Smooth muscle cell (in vitro differentiated cells): ENCODE data around the gene PEBP1. TPM values are rescaled to one million over a fixed set of nuclear protein-coding genes. Genes with fewer than 3 reads are reported as not detected.

Experiments used
- DNase-seq: peaks from one replicate; lab custom pipeline; 2025; ENCODE audit not compliant: unreplicated experiment; lab: John Stamatoyannopoulos, UW
- H2AFZ ChIP-seq: fragments of 200-600 bp; sonication (generic); 2 replicates; pipeline ENCODE4 v1.6.0; 2016; ENCODE audit warnings: antibody characterized with exemption, low read depth, mild to moderate bottlenecking
- H3F3A ChIP-seq: fragments of 200-600 bp; sonication (generic); 2 replicates; pipeline ENCODE4 v1.6.0; 2017; ENCODE audit warnings: antibody characterized with exemption, low read depth
- H3K27ac ChIP-seq: fragments of 200-600 bp; sonication (generic); 2 replicates; pipeline ENCODE4 v1.5.1; 2016; ENCODE audit warnings: low read depth, mild to moderate bottlenecking
- H3K27me3 ChIP-seq: fragments of 200-600 bp; sonication (generic); 2 replicates; pipeline ENCODE4 v1.6.1; 2016; ENCODE audit warnings: low read depth, mild to moderate bottlenecking
- H3K36me3 ChIP-seq: fragments of 200-600 bp; sonication (generic); 2 replicates; pipeline ENCODE4 v1.5.1; 2016; ENCODE audit warnings: low read depth
- H3K4me1 ChIP-seq: fragments of 200-600 bp; sonication (generic); 2 replicates; pipeline ENCODE4 v1.5.1; 2016; ENCODE audit warnings: low read depth
- H3K4me2 ChIP-seq: fragments of 200-600 bp; sonication (generic); 2 replicates; pipeline ENCODE4 v1.6.0; 2016; ENCODE audit warnings: mild to moderate bottlenecking
- H3K4me3 ChIP-seq: fragments of 200-600 bp; sonication (generic); 2 replicates; pipeline ENCODE4 v1.5.1; 2016; ENCODE audit warnings: mild to moderate bottlenecking
- H3K79me2 ChIP-seq: fragments of 200-600 bp; sonication (generic); 2 replicates; pipeline ENCODE4 v1.6.0; 2016; ENCODE audit warnings: low read depth, mild to moderate bottlenecking
- H3K9ac ChIP-seq: fragments of 200-600 bp; sonication (generic); 2 replicates; pipeline ENCODE4 v1.6.0; 2016; ENCODE audit warnings: low read depth
- H3K9me3 ChIP-seq: fragments of 200-600 bp; sonication (generic); replicated peaks from 2 replicates; pipeline ENCODE4 v1.5.1; 2016; ENCODE audit warnings: low read depth
- H4K20me1 ChIP-seq: fragments of 200-600 bp; sonication (generic); 2 replicates; pipeline ENCODE4 v1.6.0; 2016; ENCODE audit warnings: low read depth
- WGBS: methylation state at CpG from one replicate; pipeline ENCODE4 v1.1.7; 2016; ENCODE audit warnings: low lambda C conversion rate; 5-methylcytosine and 5-hydroxymethylcytosine counted together
- polyA plus RNA-seq: library from polyadenylated mRNA; unstranded; fragments of >200 nt; fragmentation: Nextera tagmentation; extraction: Ambion mirVana; gene quantifications from 2 replicates; pipeline ENCODE4 v1.2.1, GENCODE V29; 2016
- total RNA-seq: library from RNA; depleted of rRNA; stranded (reverse); fragments of >200 nt; gene quantifications from 2 replicates; pipeline ENCODE4 v1.2.3, GENCODE V29; 2014
- TF ChIP-seq, protein P1 (sequence below): fragments of 200-600 bp; sonication (generic); IDR thresholded peaks from 2 replicates; pipeline ENCODE4 v1.5.1; 2017; ENCODE audit warnings: borderline replicate concordance, mild to moderate bottlenecking, antibody characterized with exemption; ENCODE audit not compliant: insufficient read depth, poor library complexity, severe bottlenecking

The PEBP1 gene
- total and polyA plus RNA-seq, 2 experiments from 2014 or later: 118 to 199 TPM

DNA sequence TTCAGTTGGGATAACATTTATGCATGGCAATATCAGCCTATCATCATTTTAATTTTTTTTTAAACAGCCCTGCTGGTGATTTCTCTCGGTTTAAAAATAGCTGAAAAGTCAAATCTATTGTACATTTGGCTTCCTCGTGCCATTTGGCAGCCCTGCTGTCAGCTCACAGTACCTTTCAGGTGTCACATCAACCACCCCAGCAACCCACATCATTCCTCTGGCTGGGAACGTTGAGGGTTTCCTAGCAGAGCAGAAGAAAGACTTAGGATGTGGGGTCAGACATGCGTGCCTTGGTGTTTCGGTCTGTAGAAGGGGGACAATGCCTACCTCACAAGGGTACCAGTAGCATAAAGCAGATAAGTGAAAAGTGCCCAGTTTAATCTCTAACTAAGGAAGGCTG is 15.8 kb downstream of the PEBP1 start:
- WGBS: 93% methylated on average over 5 of the region's 5 CpGs
- no peaks in the 10 kb centered on the region for H3K4me1 ChIP-seq
- H3K27me3 ChIP-seq: no peaks in the 10 kb centered on the region
- H3K27ac ChIP-seq: no peak overlapping the region
- no peaks in the 10 kb centered on the region for H3K79me2 ChIP-seq
- H2AFZ ChIP-seq: no peak overlapping the region
- H3K9me3 ChIP-seq: no peaks in the 10 kb centered on the region
- no peak overlapping the region for H3K9ac ChIP-seq
- no peaks in the 10 kb centered on the region for H3F3A ChIP-seq
- TF ChIP-seq, protein P1, sequence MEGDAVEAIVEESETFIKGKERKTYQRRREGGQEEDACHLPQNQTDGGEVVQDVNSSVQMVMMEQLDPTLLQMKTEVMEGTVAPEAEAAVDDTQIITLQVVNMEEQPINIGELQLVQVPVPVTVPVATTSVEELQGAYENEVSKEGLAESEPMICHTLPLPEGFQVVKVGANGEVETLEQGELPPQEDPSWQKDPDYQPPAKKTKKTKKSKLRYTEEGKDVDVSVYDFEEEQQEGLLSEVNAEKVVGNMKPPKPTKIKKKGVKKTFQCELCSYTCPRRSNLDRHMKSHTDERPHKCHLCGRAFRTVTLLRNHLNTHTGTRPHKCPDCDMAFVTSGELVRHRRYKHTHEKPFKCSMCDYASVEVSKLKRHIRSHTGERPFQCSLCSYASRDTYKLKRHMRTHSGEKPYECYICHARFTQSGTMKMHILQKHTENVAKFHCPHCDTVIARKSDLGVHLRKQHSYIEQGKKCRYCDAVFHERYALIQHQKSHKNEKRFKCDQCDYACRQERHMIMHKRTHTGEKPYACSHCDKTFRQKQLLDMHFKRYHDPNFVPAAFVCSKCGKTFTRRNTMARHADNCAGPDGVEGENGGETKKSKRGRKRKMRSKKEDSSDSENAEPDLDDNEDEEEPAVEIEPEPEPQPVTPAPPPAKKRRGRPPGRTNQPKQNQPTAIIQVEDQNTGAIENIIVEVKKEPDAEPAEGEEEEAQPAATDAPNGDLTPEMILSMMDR: no peak
- H3K4me3 ChIP-seq: no peak overlapping the region
- H4K20me1 ChIP-seq: no peaks in the 10 kb centered on the region
- no peaks in the 10 kb centered on the region for H3K36me3 ChIP-seq
- no peak for DNase-seq
- H3K4me2 ChIP-seq: no peak overlapping the region

DNA sequence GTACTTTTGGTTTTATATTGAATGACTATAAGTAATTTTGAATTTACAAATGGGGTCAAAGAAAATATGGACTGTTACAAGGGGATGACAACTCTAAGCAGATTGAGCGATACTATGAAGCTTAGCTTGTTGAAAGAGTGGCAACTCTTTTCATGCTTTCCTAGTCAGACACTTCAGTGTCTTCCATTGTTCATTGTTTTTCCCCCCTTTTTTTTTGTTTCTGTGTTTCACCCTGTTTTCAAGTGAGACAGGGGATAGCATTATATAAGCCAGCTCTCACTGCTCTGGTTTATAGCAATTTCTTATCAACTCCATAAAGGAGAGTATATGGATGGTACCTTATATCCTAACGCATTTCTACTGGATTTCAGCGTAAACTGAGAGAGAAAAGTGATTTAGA is 24.6 kb downstream of the PEBP1 start:
- no peaks in the 10 kb centered on the region for H3K9me3 ChIP-seq
- no peaks in the 10 kb centered on the region for H3K79me2 ChIP-seq
- H3K9ac ChIP-seq: no peak overlapping the region
- H3K36me3 ChIP-seq: peaks cover 13% of the 10 kb centered on the region
- no peak overlapping the region for H2AFZ ChIP-seq
- no peak for DNase-seq
- H4K20me1 ChIP-seq: no peaks in the 10 kb centered on the region
- 97% methylated on average over 3 of the region's 3 CpGs for WGBS
- H3F3A ChIP-seq: no peaks in the 10 kb centered on the region
- H3K27me3 ChIP-seq: no peaks in the 10 kb centered on the region
- no peak overlapping the region for H3K4me2 ChIP-seq
- H3K27ac ChIP-seq: no peak overlapping the region
- H3K4me3 ChIP-seq: no peak overlapping the region
- H3K4me1 ChIP-seq: no peaks in the 10 kb centered on the region
- TF ChIP-seq, protein P1: no peak

DNA sequence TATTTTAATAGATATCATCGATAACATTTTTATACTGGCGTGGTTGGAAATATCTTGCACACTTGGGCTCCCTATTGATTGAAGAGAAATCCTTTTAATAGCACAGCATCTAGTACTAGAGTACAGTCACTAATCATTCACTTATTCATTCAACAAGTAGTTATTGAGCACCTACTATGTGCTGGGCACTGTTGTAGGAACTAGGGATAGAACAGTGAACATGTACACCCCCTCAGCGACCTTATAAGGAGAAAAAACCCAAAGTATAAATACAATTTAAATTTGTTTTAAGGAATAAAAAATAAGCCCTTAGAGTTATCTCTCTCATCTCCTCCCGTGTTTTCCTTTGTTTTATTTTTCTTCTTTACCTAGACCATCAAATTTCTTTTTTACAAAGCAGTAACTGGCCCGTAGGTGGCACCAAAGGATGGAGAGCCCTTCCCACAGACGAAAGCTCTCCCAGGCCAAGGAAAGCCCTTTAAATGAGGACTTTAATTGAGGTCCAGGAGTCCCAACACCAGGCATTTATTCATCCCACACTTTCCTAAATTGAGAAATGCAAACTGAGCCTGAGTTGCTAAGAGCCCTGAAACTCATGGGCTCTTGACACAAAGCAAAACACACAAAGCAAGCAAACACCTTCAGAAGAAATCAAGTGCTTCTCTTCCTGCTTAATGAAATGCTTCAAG is 29.0 kb downstream of the PEBP1 start:
- Histone ChIP-seq H3K27me3 (no peaks in the 10 kb centered on the region), H3K27ac (no peak overlapping the region), H3K9ac (no peak overlapping the region), H3K36me3 (peaks cover 8% of the 10 kb centered on the region), H3K79me2 (no peaks in the 10 kb centered on the region), H2AFZ (no peak overlapping the region), H3K4me3 (no peak overlapping the region), H3K9me3 (no peaks in the 10 kb centered on the region), H3F3A (no peaks in the 10 kb centered on the region), H3K4me1 (no peaks in the 10 kb centered on the region), H3K4me2 (no peak overlapping the region), H4K20me1 (no peaks in the 10 kb centered on the region)
- no peak for DNase-seq
- WGBS: 43% methylated on average over 6 of the region's 6 CpGs
- TF ChIP-seq, protein P1: peak; percentile 48

DNA sequence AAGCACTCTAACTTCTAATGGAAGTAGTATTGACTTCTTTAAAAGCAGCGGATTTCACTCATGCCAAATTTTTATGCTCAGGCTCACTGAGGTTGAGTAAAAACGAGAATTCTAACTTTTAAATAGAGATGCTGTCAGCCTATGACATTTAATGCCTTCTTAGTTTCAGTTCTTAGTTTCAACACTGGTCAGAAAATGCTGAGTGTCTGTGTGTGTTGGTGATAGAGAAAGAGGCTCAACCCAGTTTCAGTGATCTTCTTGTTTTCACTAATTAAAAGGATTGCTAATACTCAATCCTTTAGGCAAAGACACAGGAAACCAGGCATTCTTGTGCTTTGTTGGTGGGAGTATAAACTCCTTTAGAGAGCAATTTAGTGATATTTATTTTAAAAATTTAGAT is 31.0 kb downstream of the PEBP1 start:
- H3K4me1 ChIP-seq: no peaks in the 10 kb centered on the region
- no peak overlapping the region for H3K9ac ChIP-seq
- no peaks in the 10 kb centered on the region for H3K36me3 ChIP-seq
- no peaks in the 10 kb centered on the region for H3F3A ChIP-seq
- no peak for DNase-seq
- no peaks in the 10 kb centered on the region for H3K79me2 ChIP-seq
- no peaks in the 10 kb centered on the region for H3K9me3 ChIP-seq
- H3K27me3 ChIP-seq: no peaks in the 10 kb centered on the region
- WGBS: 85% methylated on average over 2 of the region's 2 CpGs
- no peaks in the 10 kb centered on the region for H4K20me1 ChIP-seq
- no peak overlapping the region for H3K4me3 ChIP-seq
- no peak overlapping the region for H3K27ac ChIP-seq
- no peak overlapping the region for H3K4me2 ChIP-seq
- no peak overlapping the region for H2AFZ ChIP-seq
- TF ChIP-seq, protein P1: no peak
